ENCODE data around the gene AKR1D1.
A peak's percentile ranks its signal among the peaks of the same experiment; 100 is the strongest.

The AKR1D1 gene

GRCh38 chr7:138151731-138152577, 75.7 kb downstream of the AKR1D1 start:
- TF ChIP-seq, protein P1, sequence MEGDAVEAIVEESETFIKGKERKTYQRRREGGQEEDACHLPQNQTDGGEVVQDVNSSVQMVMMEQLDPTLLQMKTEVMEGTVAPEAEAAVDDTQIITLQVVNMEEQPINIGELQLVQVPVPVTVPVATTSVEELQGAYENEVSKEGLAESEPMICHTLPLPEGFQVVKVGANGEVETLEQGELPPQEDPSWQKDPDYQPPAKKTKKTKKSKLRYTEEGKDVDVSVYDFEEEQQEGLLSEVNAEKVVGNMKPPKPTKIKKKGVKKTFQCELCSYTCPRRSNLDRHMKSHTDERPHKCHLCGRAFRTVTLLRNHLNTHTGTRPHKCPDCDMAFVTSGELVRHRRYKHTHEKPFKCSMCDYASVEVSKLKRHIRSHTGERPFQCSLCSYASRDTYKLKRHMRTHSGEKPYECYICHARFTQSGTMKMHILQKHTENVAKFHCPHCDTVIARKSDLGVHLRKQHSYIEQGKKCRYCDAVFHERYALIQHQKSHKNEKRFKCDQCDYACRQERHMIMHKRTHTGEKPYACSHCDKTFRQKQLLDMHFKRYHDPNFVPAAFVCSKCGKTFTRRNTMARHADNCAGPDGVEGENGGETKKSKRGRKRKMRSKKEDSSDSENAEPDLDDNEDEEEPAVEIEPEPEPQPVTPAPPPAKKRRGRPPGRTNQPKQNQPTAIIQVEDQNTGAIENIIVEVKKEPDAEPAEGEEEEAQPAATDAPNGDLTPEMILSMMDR (IDR thresholded peaks at IDR 0.05; ENCODE audit: low read depth, low read length), result no peak
- peak in 1 of 2 donors; percentile 22 for DNase-seq (ENCODE audit: low read depth in 2 of 2)
- no peak overlapping the region for H3K4me3 ChIP-seq (replicated peaks in 1 of 2; ENCODE audit: low read depth in 2 of 2, low read length in 2 of 2)

GRCh38 chr7:138154661-138155060, 78.4 kb downstream of the AKR1D1 start:
- no peak overlapping the region for H3K4me3 ChIP-seq (replicated peaks in 1 of 2; ENCODE audit: low read depth in 2 of 2, low read length in 2 of 2)
- TF ChIP-seq, protein P1 (IDR thresholded peaks at IDR 0.05; ENCODE audit: low read depth, low read length), result no peak
- no peak for DNase-seq (ENCODE audit: low read depth in 2 of 2)

DNA sequence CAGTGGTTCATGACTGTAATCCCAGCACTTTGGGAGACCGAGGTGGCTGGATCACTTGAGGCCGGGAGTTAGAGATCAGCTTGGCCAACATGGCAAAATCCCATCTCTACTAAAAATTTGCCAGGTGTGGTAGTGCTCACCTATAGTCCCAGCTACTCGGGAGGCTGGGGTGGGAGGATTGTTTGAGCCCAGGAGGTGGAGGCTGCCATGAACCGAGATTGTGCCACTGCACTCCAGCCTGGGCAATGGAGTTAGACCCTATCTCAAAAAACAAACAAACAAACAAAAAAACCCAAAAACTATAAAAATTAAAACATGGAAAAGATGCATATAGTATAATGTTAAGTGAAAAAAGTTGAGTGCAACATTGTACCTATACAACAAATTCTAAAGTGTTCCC, 81.4 kb downstream of the AKR1D1 start:
- no peak for DNase-seq (ENCODE audit: low read depth in 2 of 2)
- H3K4me3 ChIP-seq (replicated peaks in 1 of 2; ENCODE audit: low read depth in 2 of 2, low read length in 2 of 2), result no peak overlapping the region
- TF ChIP-seq, protein P1 (IDR thresholded peaks at IDR 0.05; ENCODE audit: low read depth, low read length), result no peak

DNA sequence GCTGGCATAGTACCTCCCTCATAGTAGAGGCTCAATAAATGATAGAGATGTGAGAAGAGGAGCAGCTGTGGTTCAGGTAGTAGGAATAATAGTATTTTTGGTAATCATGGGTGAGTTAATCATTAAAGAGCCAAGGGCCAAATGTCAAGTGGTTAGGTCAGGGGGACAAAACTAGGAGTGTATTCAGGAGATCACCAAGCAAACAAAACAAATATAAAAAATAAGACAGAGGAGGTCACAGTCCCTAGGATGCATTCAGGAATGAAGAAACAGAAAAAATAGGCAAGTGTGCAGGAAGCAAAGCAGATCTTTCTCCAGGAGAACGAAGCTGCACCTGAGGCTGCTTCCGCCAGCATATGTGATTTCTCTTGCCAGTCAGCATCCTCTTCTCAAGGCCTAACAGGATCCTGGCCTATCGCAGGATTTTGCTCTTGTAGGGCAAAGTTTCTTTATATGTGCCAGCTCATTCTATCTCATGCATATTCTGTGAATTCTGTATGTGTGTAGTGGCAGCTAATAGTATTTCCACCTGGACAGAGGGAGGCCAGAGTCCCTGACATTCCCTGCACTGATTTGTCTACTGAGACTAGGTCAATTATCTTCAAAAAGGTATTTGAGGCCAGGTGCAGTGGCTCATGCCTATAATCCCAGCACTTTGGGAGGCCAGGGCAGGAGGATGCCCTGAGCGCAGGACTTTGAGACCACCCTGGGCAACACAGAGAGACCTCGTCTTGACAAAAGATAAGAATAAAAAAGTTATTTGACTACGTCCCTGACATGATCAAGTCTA, 82.7 kb downstream of the AKR1D1 start:
- H3K4me3 ChIP-seq (replicated peaks in 1 of 2; ENCODE audit: low read depth in 2 of 2, low read length in 2 of 2), result no peak overlapping the region
- no peak for DNase-seq (ENCODE audit: low read depth in 2 of 2)
- TF ChIP-seq, protein P1 (IDR thresholded peaks at IDR 0.05; ENCODE audit: low read depth, low read length), result no peak

DNA sequence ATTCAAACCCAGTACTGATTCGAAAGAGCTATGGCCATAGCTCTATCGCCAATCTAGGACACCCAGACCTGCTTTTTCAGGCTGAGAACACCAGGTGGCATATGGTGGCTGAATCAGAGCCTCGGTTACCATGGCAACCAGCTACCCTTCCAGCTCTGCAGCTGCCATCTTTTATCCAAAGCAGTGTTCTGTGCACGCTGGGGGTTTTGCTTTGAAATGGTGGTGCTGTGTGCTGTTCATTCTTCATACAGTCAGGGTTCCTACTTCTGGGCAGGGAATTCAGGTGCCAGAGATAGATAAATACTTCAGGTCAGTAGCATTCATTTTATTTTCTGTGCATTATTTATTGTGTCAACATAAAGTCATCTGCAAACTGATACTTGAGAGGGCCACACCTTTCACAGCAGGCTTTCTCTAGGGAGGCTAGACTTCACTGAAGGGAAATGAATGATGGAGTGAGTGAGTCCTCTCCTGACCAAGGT, 85.4 kb downstream of the AKR1D1 start:
- no peak overlapping the region for H3K4me3 ChIP-seq (replicated peaks in 1 of 2; ENCODE audit: low read depth in 2 of 2, low read length in 2 of 2)
- peak; percentile 94 to 95 for DNase-seq (ENCODE audit: low read depth in 2 of 2)
- TF ChIP-seq, protein P1 (IDR thresholded peaks at IDR 0.05; ENCODE audit: low read depth, low read length), result peak; percentile 75

DNA sequence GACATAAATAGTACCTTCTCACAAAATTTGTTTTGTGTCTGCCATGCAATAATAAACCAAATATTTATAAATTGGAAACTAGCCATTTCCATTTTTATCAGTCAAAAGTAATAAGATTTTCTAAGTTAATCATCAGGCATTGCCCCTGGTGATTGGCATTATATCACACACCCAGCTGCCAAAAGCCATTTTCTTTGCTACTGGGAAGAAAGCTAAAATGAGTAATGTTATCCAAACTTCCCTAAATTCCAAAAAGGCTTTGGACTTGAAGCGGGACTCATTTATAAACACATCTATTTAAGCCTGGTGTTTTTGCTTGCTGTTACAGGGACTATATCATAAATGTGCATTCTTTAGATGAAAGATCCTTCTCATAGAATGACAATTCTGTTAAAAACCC, 86.0 kb downstream of the AKR1D1 start:
- TF ChIP-seq, protein P1 (IDR thresholded peaks at IDR 0.05; ENCODE audit: low read depth, low read length), result no peak
- no peak for DNase-seq (ENCODE audit: low read depth in 2 of 2)
- no peak overlapping the region for H3K4me3 ChIP-seq (replicated peaks in 1 of 2; ENCODE audit: low read depth in 2 of 2, low read length in 2 of 2)

Measured in cardiac fibroblast (primary cell).